Measurements from ENCODE around the gene CHI3L1.
"Not testable (repeated sequence)": the region's sequence is repeated elsewhere in the genome, so short reads cannot be mapped to it uniquely, and the experiment has no call there.

CHI3L1 gene

GRCh38 chr1:203186446-203187303, at the start of gene CHI3L1:
TSS of gene CHI3L1 (minus strand) at chr1:203186704. CDS start at chr1:203186623, 81 bp downstream.
- in situ Hi-C loops (cut with MboI; ENCODE audit: low sequenced_read_pairs): no loop called here

DNA sequence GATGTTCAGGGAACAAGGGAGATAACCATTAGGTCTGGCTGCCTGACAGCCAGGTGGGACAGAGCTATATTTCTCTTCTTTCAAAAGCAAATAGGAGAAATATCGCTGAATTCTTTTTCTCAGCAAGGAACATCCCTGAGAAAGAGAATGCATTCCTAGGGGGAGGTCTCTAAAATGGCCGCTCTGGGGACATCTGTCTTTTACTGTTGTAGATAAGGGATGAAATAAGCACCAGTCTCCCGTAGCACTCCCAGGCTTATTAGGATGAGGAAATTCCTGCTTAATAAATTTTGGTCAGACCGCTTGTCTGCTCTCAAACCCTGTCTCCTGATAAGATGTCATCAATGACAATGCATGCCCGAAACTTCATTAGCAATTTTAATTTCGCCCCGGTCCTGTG, 48.4 kb upstream of the CHI3L1 start:
- in situ Hi-C loops (cut with MboI; ENCODE audit: low sequenced_read_pairs): not testable (repeated sequence)

- in situ Hi-C loops (cut with MboI; ENCODE audit: low sequenced_read_pairs): no loop called here
These were observed 43.1 kb upstream of the CHI3L1 start, which contains the start of gene CHIT1 for GRCh38 chr1:203229471-203230135. TSS of gene CHIT1 (minus strand) at chr1:203229673. CDS start at chr1:203229636, 37 bp downstream.

GRCh38 chr1:203228670-203229069, 42.2 kb upstream of the CHI3L1 start:
- in situ Hi-C loops (cut with MboI; ENCODE audit: low sequenced_read_pairs): no loop called here

- in situ Hi-C loops (cut with MboI; ENCODE audit: low sequenced_read_pairs): no loop called here
These were observed 41.0 kb upstream of the CHI3L1 start for GRCh38 chr1:203227371-203228083.

DNA sequence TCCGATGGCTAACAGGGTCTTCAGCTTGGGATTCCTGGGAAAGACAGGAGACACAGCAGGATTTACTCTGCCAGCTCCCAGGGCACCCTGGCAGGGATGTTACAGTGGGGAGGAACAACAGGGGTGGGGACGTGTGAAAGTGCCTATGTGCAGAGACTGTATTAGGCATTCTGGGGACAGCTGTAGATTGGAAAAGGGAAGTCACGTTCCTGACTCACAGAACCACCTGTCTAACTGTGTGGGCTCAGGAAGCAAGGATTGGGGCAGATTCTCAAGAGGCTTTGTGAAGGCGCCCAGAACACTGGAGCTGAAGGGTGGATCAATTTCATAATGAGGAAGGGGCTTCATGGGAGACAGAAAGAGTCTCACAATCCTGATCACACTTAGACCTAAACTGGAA, 38.6 kb upstream of the CHI3L1 start:
- in situ Hi-C loops (cut with MboI; ENCODE audit: low sequenced_read_pairs): no loop called here

GRCh38 chr1:203223012-203223775, 36.7 kb upstream of the CHI3L1 start:
- in situ Hi-C loops (cut with MboI; ENCODE audit: low sequenced_read_pairs): no loop called here

- in situ Hi-C loops (cut with MboI; ENCODE audit: low sequenced_read_pairs): no loop called here
These were observed 33.4 kb upstream of the CHI3L1 start for GRCh38 chr1:203219934-203220333.

GRCh38 chr1:203219171-203219570, 32.7 kb upstream of the CHI3L1 start:
- in situ Hi-C loops (cut with MboI; ENCODE audit: low sequenced_read_pairs): no loop called here

DNA sequence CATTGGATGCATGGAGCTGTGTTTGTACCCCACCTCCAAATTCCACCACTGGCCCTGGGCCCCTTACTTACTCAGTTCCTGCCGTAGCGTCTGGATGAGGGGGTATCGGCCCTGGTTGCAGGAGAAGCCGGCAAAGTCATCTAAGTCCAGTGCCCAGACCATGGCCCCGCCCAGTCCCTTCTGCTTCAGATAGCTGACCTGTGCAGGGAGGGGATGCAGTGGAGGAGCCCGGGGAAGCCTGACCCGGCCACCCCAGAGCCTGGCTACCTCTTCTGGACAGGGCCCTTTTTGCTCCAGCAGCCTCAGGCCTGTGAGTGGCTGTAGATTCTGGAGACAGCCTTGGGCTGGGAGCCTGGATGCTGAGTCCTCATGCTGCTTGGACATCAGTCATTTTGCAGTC, 31.2 kb upstream of the CHI3L1 start:
- in situ Hi-C loops (cut with MboI; ENCODE audit: low sequenced_read_pairs): no loop called here

- in situ Hi-C loops (cut with MboI; ENCODE audit: low sequenced_read_pairs): no loop called here
These were observed 30.7 kb upstream of the CHI3L1 start for GRCh38 chr1:203217139-203217655.

DNA sequence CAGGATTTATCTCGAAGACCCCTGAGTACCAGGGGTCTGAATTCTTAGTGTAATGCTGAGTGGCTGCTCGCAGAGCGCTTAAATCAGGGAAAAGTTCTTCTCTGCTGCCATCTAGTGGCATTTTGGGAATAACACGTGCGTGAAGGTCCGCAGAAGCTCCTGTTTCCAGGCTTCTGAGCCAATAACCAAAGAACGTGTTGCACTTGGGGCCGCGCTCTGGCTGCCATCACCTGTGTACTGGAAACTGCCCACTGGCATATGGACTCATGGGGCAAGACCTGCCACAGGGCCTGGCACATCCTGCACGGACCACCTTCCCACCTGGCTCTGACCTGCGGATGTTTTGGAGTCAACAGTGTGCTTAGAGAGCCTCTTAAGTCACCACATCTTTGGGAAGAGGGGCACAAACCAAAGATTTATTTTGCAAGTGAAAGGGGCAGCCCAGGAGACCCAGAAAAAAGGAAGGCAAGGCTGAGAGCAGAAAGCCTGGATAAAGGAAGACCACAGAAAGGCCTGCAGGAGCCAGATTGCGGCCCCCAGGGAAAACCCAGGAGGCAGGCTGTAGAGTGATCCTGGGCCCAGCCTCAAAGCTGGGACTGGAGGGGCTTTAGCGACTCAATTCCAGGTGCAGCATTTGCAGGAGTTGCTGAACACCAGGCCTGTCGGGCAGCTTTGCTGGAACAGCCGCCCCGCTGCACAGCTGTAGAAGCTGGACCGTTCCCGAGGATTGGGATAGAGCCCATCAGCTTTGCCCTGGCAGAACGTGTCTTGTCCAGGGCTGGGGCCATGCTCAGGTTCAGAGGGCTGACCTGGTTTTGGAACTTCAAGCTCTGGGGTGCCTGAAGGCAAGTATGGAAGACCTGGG, 30.0 kb upstream of the CHI3L1 start:
- in situ Hi-C loops (cut with MboI; ENCODE audit: low sequenced_read_pairs): no loop called here

DNA sequence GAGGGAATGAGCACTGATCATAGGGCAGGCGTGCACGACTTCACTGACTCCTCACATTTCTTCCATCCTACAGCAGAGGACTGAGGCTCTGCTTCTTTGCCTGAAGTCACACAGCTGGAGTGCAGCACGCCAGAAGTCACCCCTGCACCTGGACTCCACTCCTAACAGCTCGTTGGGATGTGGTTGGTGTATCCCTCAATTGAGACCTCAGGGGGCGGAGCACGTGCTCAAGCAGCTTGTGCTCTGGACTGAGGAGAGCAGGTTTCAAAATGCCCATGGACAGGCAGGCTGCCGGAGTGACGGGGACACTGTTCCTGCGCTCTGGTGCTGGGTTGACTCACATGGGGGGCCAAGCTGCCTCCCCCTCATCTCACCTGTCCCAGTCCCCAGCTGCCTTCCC, 29.1 kb upstream of the CHI3L1 start:
- in situ Hi-C loops (cut with MboI; ENCODE audit: low sequenced_read_pairs): no loop called here

DNA sequence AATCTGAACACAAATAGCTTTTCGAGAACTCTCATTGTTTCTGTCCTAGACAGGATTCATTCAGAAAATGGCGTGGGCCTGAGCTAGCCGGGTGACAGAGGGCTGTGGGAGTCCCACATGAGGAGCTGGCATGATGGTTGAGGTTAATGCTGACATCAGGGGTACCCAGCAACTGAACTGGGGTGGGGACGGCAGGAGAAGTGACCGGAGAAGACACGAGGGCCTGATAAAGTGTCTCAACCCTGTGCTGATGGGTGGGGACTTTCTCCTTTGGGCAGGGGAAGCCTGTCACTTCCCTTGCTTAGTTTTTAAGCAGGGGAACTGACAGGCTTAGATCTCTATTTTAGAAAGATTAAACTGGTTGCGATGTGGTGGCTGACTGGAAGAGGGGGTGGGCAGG, 28.4 kb upstream of the CHI3L1 start:
- in situ Hi-C loops (cut with MboI; ENCODE audit: low sequenced_read_pairs): no loop called here

DNA sequence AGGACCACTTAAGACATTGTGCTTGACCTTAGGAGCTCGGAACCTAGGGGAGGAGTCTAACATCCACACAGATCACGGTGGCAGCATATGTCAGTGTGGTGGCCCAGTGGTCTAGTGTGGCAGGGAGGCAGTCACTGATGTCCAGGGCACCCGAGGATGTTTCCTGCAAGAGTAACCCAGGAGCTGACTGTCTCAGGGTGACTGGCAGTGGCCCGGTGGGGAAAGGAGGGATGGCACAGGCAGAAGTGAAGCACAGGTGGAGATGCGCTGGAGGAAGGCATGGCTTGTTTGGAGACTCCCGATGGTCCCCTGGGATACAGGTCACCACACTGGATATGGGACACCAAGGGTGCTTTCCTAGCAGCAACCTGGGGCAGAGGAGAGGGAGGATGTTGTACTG, 26.6 kb upstream of the CHI3L1 start:
- in situ Hi-C loops (cut with MboI; ENCODE audit: low sequenced_read_pairs): no loop called here

DNA sequence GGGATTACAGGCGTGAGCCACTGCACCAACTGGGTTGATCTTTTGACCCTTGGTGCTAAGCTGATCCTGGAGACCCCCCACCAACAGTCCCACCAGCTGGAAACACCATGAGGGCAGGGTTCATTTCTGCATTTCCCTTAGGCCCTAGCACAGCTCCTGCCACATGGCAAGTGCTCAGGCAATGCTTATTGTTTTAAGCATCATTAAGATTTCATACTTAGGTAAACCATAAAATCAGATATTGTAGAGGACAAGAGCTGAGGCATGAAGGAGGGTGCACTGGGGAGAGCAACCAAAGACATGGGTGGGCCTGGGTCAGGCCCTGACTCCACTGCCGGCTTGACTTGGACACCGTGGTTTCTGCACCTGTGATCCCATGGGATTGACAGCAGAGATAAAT, 25.3 kb upstream of the CHI3L1 start:
- in situ Hi-C loops (cut with MboI; ENCODE audit: low sequenced_read_pairs): no loop called here

DNA sequence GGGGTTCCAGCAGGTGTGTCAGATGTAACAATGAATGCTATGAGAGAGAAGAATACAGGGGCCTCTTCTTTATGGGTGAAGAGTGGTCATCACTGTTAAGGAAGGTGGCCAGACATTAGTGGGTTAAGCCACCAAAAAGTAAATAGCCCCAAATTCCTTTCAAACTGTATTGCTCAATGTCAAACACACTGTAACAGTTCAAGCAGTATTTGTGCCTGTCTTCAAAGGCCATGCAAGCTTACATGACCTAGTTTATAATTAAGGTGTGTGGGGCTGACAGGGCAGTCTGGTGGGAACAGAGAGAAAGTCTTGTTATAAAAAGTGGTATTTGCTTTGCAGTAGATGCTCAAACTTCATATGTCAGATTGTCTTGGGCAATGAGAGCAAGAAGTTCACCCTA, 24.5 kb upstream of the CHI3L1 start:
- in situ Hi-C loops (cut with MboI; ENCODE audit: low sequenced_read_pairs): no loop called here

DNA sequence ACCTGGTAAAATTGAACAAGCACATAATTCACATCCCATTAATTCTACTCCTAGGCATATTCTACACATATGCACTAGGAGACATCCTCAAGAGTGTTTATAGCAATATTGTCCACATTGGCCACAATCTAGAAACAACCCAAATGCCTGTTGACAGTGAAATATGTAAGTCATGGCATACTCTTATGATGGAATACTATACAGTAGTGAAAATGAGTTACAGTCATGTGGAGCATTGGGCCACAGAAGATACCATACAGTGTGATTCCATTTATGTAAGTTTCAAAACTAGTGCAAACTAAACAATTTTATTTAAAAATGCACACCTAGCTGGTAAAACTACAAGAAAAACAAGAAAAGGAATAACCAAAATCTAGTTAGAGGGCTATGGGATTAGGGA, 23.8 kb upstream of the CHI3L1 start:
- in situ Hi-C loops (cut with MboI; ENCODE audit: low sequenced_read_pairs): no loop called here

- in situ Hi-C loops (cut with MboI; ENCODE audit: low sequenced_read_pairs): no loop called here
These were observed 21.7 kb upstream of the CHI3L1 start for GRCh38 chr1:203208181-203208580.

DNA sequence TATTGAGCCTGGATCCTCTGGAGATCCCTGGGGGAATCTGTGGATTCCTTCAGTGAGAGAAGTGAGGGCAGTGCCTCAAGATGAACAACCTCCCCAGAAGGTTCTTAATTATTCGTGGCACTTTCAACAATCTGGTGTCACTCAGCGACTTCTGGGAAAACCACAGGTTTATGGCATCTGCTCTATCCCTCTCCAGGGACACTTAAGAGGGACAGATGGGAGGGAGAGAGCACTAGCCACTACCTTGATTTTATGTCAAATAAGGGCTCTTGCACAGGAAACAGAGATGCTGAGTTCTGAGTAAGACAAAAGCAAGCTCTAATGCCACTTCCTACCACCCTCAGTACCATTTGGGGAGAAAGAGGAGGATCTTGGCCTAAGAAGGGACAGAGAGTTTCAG, 21.2 kb upstream of the CHI3L1 start:
- in situ Hi-C loops (cut with MboI; ENCODE audit: low sequenced_read_pairs): no loop called here
